H1 (cell line): ENCODE data around the gene LDHB. TPM values are rescaled to one million over a fixed set of nuclear protein-coding genes. Genes with fewer than 3 reads are reported as not detected.

ENCODE experiments used
- polyA plus RNA-seq, 7 experiments: library from polyadenylated mRNA; depleted of rRNA in 3 of 7; stranded (reverse) in 5 of 7; unstranded in 2 of 7; fragments of >200 nt in 5 of 7; fragments of 200-250 nt in 2 of 7; gene quantifications; 1 replicate in 5 of 7; 2 replicates in 1 of 7; 4 replicates in 1 of 7; pipeline versions ENCODE4 v1.2.1 to v1.2.3, GENCODE V29; 2011 to 2013; ENCODE audit warnings: missing spikeins in 2 of 7, mixed read lengths in 2 of 7
- total RNA-seq: library from RNA; stranded (reverse); fragmentation: NEBNext Ultra II Directional; extraction: Animal tissue kit (Norgen Biotek cat#: 25700); gene quantifications from 2 replicates; pipeline ENCODE4 v1.2.1, GENCODE V29; 2021

The LDHB gene
- total and polyA plus RNA-seq, 2 of the 8 experiments (the other 6 are each of a cell fraction or from before 2014, with no cell fraction given), result 1,177 to 1,781 TPM

Other genes with a start within 250 kb of the LDHB start
- gene PYROXD1, start 220.2 kb downstream of the LDHB start, total RNA-seq, result 5.0 and 5.4 TPM in 2 replicates
- 1.4 and 1.6 TPM in 2 replicates for gene PYROXD1, start 220.2 kb downstream of the LDHB start, polyA plus RNA-seq (2011; rRNA removed)
- gene RECQL, start 156.2 kb downstream of the LDHB start, total RNA-seq, result 37.7 and 40.3 TPM in 2 replicates
- gene RECQL, start 156.2 kb downstream of the LDHB start, polyA plus RNA-seq (2011; rRNA removed), result 6.6 and 8.1 TPM in 2 replicates
- gene GOLT1B, start 156.1 kb downstream of the LDHB start, total RNA-seq, result 37.4 and 38.3 TPM in 2 replicates
- 17.5 and 18.3 TPM in 2 replicates for gene GOLT1B, start 156.1 kb downstream of the LDHB start, polyA plus RNA-seq (2011; rRNA removed)
- gene SPX, start 131.5 kb downstream of the LDHB start, total RNA-seq, result 0.29 and 1.3 TPM in 2 replicates
- 0.38 and 1.2 TPM in 2 replicates for gene SPX, start 131.5 kb downstream of the LDHB start, polyA plus RNA-seq (2011; rRNA removed)
- gene GYS2, start 53.0 kb downstream of the LDHB start, total RNA-seq, result not detected in 2 replicates
- gene GYS2, start 53.0 kb downstream of the LDHB start, polyA plus RNA-seq (2011; rRNA removed), result not detected in 2 replicates
- 0.96 and 1.4 TPM in 2 replicates for gene KCNJ8, start 116.9 kb upstream of the LDHB start, total RNA-seq
- gene KCNJ8, start 116.9 kb upstream of the LDHB start, polyA plus RNA-seq (2011; rRNA removed), result 0.48 and 0.78 TPM in 2 replicates